Lower lobe of right lung (tissue), 2 donors: Measurements from ENCODE around the gene TLCD1. TPM values are rescaled to one million over a fixed set of nuclear protein-coding genes. Genes with fewer than 3 reads are reported as not detected.
A peak's percentile ranks its signal among the peaks of the same experiment; 100 is the strongest.

Source experiments
- ATAC-seq, 2 donors: fragments of 200-7000 bp; cut with Tn5 transposase; one replicate each; pipeline ENCODE4 v1.9.1; 2020 to 2022; ENCODE audit warnings: mild to moderate bottlenecking in 2 of 2, moderate library complexity in 2 of 2
- DNase-seq: peaks from one replicate; pipeline ENCODE4 v3.0.0-alpha.2; 2020
- H3K27ac ChIP-seq: fragments of 200-600 bp; one replicate; pipeline ENCODE4 v1.8.0; 2022
- H3K27me3 ChIP-seq: fragments of 200-600 bp; one replicate; pipeline ENCODE4 v1.8.0; 2022; ENCODE audit warnings: low read depth
- H3K36me3 ChIP-seq: fragments of 200-600 bp; one replicate; pipeline ENCODE4 v1.8.0; 2022; ENCODE audit warnings: mild to moderate bottlenecking
- H3K4me1 ChIP-seq: fragments of 200-600 bp; one replicate; pipeline ENCODE4 v1.8.0; 2022
- H3K4me3 ChIP-seq: fragments of 200-600 bp; one replicate; pipeline ENCODE4 v1.8.0; 2022; ENCODE audit warnings: mild to moderate bottlenecking
- H3K9me3 ChIP-seq: fragments of 200-600 bp; one replicate; pipeline ENCODE4 v1.8.0; 2022
- CTCF ChIP-seq: fragments of 200-600 bp; IDR thresholded peaks from one replicate; pipeline ENCODE4 v1.8.0; 2022; ENCODE audit warnings: antibody characterized with exemption, mild to moderate bottlenecking
- intact Hi-C: fragments of 100-400 bp; cut with DNase I; formaldehyde crosslinking; loops from one replicate; pipeline ENCODE4 v1.11.0; 2022
- total RNA-seq: library from RNA; stranded (reverse); fragmentation: NEBNext Ultra II Directional; extraction: Animal tissue kit (Norgen Biotek cat#: 25700); gene quantifications from one replicate; pipeline ENCODE4 v1.2.1, GENCODE V29; 2021
- donor health status: DM: no; HTN: yes; CAD: no; lungs with severe emphysema.

The TLCD1 gene
- total RNA-seq, 1 donor from 2014 or later, result 19.8 TPM

- intact Hi-C loops, result no loop called here
- no peaks in the 10 kb centered on the region for H3K9me3 ChIP-seq
- no peak for TF ChIP-seq CTCF
- no peak for ATAC-seq
- no peaks in the 10 kb centered on the region for H3K27me3 ChIP-seq
- no peak overlapping the region for H3K4me3 ChIP-seq
- H3K4me1 ChIP-seq, result peaks cover 24% of the 10 kb centered on the region
- H3K36me3 ChIP-seq, result peaks cover 42% of the 10 kb centered on the region
- no peak overlapping the region for H3K27ac ChIP-seq
- no peak for DNase-seq
Measured at GRCh38 chr17:28756049-28756804, 30.2 kb upstream of the TLCD1 start.

- H3K4me1 ChIP-seq, result peaks cover 17% of the 10 kb centered on the region
- H3K36me3 ChIP-seq, result peaks cover 49% of the 10 kb centered on the region
- DNase-seq, result no peak
Measured at GRCh38 chr17:28755486-28755885, 29.5 kb upstream of the TLCD1 start.

GRCh38 chr17:28751600-28752366, 25.8 kb upstream of the TLCD1 start:
- TF ChIP-seq CTCF, result no peak
- DNase-seq (no peak), ATAC-seq (no peak)
- Histone ChIP-seq H3K27me3 (no peaks in the 10 kb centered on the region), H3K9me3 (no peaks in the 10 kb centered on the region), H3K27ac (no peak overlapping the region), H3K36me3 (peaks cover 48% of the 10 kb centered on the region), H3K4me3 (no peak overlapping the region), H3K4me1 (peaks cover 46% of the 10 kb centered on the region)
- intact Hi-C loops, result no loop called here

More at GRCh38 chr17:28755486-28755885, 29.5 kb upstream of the TLCD1 start:
- no peak overlapping the region for H3K4me3 ChIP-seq
- no peak overlapping the region for H3K27ac ChIP-seq
- no peaks in the 10 kb centered on the region for H3K9me3 ChIP-seq
- ATAC-seq, result no peak
- TF ChIP-seq CTCF, result no peak
- no peaks in the 10 kb centered on the region for H3K27me3 ChIP-seq
- intact Hi-C loops, result no loop called here

- ATAC-seq (peak; percentile 72 to 84), DNase-seq (peak; percentile 97)
- Histone ChIP-seq H3K4me3 (no peak overlapping the region), H3K9me3 (no peaks in the 10 kb centered on the region), H3K36me3 (peaks cover 43% of the 10 kb centered on the region), H3K27me3 (no peaks in the 10 kb centered on the region), H3K27ac (peak overlapping the region; percentile 25), H3K4me1 (peaks cover 59% of the 10 kb centered on the region)
- peak; percentile 100 for TF ChIP-seq CTCF
- intact Hi-C loops, result no loop called here
Measured at GRCh38 chr17:28750178-28751047, 24.4 kb upstream of the TLCD1 start.

GRCh38 chr17:28749516-28750177, 23.6 kb upstream of the TLCD1 start:
- no peak for DNase-seq
- Histone ChIP-seq H3K4me3 (no peak overlapping the region), H3K9me3 (no peaks in the 10 kb centered on the region), H3K4me1 (peaks cover 66% of the 10 kb centered on the region), H3K36me3 (peaks cover 43% of the 10 kb centered on the region), H3K27me3 (no peaks in the 10 kb centered on the region), H3K27ac (peak overlapping the region; percentile 94)
- no peak for TF ChIP-seq CTCF
- no peak for ATAC-seq
- intact Hi-C loops, result no loop called here
